NCI-H1048 (cell line): ENCODE data around the gene CFDP1.

Experiments used
- DNase-seq: peaks from one replicate; lab custom pipeline; 2025; lab: John Stamatoyannopoulos, UW

CFDP1 gene

DNA sequence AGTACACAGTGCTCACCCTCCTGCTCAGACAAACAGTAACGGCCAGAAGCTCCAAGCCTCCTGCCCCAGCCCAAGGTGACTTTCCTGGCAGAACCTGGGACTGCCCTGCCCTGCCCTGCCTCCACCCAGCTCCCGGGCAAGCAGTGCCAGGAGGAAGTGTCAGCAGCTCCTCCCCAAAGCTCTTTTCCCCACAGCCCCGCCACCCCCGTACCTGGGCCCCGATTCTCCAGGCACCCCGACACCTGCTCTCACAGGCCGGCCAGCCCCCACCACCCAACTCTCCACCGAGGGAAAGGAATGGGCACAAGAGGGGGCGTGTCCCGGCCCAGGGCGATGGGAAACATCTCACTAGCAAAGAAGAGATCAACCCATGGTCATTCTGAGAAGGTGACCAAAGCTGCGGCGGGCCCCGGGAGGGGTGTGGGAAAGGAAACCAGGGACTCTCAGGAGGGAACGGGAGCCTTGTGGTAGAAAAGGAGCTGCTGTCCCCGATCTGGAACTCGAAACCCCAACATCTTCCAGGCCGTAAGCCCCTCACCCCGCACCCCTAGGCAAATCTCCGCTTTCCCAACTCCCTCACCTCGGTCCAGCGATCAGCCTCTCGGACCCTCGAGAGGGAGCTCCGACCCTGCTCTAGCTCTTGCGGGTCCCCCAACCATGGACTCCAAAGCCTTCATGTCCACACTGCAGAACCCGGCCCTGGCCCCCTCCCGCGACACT, 183.1 kb downstream of the CFDP1 start:
- no peak for DNase-seq

DNA sequence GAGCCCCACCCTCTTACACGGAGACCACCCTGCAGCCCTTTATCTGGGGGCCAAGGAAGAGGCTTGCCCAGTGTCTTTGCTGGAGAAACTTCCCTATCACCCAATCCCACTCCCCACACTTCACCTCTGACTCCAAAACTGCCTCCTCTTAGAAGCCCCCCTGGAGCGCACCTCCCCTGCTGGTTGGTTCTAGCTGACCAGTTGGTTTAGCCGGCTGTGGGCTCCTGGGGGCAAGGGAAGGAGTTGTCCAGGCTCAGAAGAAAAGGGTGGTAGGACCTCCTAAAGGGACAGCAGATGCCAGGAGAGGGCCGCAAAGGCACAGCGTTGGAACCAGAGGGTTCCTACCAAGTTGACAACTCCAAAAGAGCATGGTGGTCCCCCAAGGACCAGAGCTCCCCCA, 183.9 kb downstream of the CFDP1 start:
- no peak for DNase-seq

DNA sequence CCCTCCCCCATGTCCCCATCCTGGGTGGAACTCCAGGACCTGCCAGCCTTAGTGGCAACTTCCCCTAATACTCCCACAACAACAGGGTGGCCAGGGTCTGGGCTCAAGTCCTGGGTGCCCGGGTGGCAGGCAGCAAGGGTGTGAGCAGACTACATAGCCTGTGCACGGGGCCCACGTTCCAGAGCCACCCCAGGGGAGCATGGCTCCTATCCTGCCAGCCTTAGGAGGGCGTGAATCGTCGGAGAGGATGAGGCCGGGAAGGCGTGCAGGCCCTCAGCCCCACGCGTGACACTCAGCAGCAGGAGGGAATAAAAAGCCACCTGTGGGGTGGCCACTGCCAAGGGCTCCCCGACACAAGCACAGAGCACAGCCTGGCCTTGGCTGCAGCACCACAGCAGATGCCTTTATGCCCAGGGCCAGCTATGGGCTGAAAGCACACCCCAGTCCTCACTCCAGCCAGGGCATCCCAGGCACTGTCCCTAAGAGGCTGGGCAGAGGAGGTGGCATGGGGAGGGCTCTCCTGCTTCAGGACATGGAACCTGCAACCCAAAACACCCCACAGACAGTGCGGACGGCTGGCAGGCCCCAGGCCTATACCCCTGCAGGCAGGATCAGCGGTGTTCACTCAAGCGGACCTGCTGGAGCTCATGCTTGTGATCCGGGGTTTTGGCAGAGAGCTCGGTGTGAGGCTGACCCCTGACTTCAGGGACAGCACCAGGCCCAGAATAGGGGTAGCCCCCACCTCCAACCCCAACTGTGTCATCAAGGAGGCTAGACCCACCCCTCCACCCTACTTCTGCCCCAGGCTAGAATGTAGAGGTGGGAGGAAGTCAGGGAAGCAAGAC, 184.5 kb downstream of the CFDP1 start:
- no peak for DNase-seq

DNA sequence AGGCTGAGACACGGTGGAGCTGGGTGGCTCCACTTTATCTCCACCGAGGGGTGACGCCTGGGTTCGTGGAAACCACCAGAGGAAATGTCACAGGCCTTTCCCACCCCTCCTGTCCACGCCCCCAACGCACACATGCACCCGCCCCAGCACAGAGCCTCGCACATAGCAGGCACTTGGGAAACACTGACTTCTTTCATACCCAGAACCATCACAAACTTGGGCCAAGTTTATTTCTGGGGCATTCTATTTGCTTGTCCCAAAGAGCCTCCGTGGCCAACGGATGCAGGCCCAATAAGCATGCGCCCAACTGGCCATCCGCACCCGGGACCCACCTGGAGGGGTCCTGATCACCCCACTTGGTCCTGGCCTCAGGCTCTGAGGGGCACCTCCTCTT, 185.2 kb downstream of the CFDP1 start:
- DNase-seq: no peak

DNA sequence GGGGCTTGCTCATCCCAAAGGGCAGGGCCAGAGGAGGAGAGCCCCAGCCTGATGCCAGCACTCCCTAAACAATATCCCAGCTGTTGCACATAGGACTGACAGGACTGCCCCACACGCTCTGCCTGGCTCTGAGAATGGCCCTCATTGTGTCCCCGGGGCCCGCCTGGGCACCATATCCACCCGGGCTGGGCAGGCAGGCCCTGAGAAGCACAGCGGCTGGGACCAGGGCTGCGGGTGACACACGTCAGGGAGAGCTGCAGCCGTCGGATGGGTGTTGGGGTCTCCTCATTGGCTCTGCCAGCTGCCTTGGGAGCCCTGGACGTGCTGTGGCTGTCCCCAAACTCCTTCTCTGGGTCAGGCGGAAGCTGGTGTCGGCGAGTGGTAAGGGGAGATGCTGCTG, 186.1 kb downstream of the CFDP1 start:
- no peak for DNase-seq

DNA sequence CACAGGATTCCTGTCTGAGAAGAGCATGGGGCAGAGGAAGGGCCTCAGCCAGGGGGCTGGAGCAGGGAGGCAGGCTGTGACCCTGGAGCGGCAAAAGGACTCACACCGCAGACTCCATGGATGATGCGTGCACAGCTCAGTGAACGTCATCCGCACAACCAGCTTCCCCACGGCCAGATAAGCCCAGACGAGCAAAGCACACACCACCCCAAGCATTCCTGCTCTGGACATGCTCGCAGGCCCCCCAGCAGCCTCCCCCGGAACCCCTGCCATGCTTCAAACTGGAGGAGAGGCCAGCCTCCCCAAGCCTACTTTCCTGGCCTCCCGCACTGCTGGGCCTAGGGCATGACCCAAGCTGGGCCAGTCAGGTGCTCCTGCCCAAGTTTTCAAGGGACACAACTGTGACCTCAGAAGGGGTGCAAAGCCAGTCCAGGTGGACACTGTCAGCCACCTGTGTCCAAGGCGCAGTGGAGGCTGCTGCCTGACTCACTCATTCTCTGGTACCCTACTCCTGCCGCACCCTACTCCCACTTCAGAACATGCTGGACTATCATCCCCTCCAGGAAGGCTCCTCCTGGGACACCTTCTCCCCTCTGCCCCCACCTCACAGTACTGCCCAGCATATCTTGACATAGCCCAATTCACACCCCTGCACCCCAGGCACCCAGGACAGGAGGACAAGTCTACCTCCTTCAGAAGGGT, 186.6 kb downstream of the CFDP1 start:
- no peak for DNase-seq

DNA sequence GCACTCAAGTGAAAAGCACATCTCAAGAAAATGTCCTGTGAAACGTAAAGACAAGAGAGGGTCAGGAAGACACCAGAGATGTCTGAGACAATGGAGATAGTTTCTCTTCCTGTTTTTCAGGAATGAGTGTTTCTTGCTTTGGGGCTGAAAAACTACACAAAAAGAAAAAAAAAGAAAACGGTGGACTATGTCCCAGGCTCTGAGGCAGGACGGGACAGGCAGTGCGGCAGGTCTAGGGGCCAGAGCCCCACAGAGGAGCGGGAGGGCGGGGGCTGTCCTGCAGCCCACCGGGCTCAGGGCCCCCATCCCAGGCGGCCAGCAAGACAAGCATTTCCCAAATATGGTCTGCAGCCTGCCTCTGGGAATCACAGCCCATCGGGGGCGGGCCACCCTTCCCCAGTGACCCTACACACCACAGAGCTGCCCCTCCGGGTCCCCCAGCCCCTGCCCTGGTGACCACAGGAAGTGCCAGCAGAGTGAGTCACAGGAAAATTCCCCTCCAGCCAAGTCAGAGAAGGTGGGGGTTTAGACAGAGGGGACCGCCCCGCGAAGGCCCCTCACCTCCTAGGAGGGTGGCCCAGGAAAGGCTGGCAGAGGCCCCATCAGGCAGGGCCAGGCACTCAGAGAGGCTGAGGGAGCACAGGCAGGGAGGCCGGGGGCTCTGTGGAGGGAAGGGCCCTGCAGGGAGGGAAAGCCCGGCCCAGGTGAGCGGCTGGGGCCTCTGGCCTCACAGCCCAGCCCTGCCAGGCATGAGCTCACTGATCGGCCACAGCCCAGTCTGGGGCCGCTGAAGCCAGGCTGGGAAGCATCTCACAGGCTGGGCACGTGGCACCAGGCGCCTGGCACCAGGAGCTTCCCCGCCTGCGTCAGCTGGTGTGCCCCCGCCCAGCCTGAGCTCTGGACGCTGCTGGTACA, 188.2 kb downstream of the CFDP1 start:
- no peak for DNase-seq

DNA sequence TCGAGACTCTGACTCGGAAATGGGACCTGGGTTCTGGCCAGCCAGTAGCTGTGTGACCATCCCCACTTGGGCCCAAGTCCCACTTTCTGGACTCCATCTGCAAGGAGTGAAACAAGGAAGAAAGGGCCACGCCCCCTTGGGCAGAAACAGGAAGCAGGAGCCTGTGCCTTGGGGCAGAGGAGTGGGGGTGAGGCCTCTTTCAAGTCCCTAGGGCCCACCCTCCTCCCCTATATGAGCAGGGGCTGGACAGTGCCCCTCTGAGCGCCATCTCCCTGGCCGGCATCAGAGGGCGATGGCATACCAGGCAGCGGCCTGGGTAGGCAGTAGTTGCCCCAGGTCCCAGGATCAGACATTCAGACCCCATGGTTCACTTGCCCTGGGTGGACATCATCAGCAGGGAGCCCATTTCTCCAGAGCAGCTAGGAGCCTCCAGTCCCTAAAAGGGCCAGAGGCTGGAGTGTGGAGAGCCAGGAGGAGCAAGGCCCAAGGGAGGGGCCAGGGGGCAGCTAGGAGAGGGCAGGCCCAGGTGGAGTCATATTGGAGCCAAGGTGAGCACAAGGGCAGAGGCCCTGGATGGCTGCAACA, 189.0 kb downstream of the CFDP1 start:
- no peak for DNase-seq
